ENCODE measurements around the gene CLDN19.
A peak's percentile ranks its signal among the peaks of the same experiment; 100 is the strongest.

CLDN19 gene

GRCh38 chr1:42768172-42768571 lies 28.1 kb upstream of the CLDN19 start:
- WGBS (ENCODE audit: insufficient coverage) = no CpG with 5 or more reads among the region's 2 CpGs
- POLR2A ChIA-PET = interaction anchor here (0.6 kb wide), 1 partner anchor 189 kb away, joined by 4 read pairs; no protein-coding TSS in a partner anchor
- H3K4me3 ChIP-seq (ENCODE audit: control insufficient read depth in 1 of 7, extremely low read depth in 1 of 7, insufficient read depth in 4 of 7, low read depth in 2 of 7, low read length in 6 of 7) = peak overlapping the region in 6 of 7 experiments; percentile 81 to 98 (median 94)

GRCh38 chr1:42767510-42768000 lies 27.5 kb upstream of the CLDN19 start:
- Histone ChIP-seq H3K4me1 (ENCODE audit: control extremely low read depth in 1 of 4, control insufficient read depth in 4 of 4, insufficient read depth in 4 of 4, low read length in 3 of 4) (peaks cover 26 to 34% (median 30%) of the 10 kb centered on the region in 4 experiments), H3K27ac (ENCODE audit: insufficient read depth in 1 of 2, low read depth in 1 of 2, low read length in 2 of 2, poor library complexity in 1 of 2, severe bottlenecking in 2 of 2) (peak overlapping the region; percentile 64 to 90), H3K36me3 (ENCODE audit: control insufficient read depth in 4 of 4, insufficient read depth in 4 of 4, low read length in 3 of 4) (peaks cover 0 to 2% (median under 1%) of the 10 kb centered on the region in 4 experiments), H3K9me3 (ENCODE audit: control extremely low read depth in 1 of 5, control insufficient read depth in 4 of 5, insufficient read depth in 2 of 5, low read depth in 1 of 5, low read length in 4 of 5) (no peaks in the 10 kb centered on the region), H3K4me3 (ENCODE audit: control insufficient read depth in 1 of 7, extremely low read depth in 1 of 7, insufficient read depth in 4 of 7, low read depth in 2 of 7, low read length in 6 of 7) (peak overlapping the region; percentile 81 to 98 (median 96)), H3K27me3 (replicated peaks in 2 of 5; ENCODE audit: control insufficient read depth in 4 of 5, insufficient read depth in 5 of 5, low read length in 4 of 5) (no peaks in the 10 kb centered on the region)
- POLR2A ChIA-PET = interaction anchor here (0.6 to 1.2 kb wide), 3 partner anchors 80 to 190 kb away, joined by 3 to 8 read pairs (median 4); partner anchors contain the start of gene YBX1
- CTCF ChIA-PET = interaction anchor here (0.6 to 4.2 kb wide), 6 partner anchors 10 to 431 kb away, joined by 3 to 28 read pairs (median 4); partner anchors contain the start of genes ERMAP and SVBP
- WGBS (ENCODE audit: insufficient coverage) = 7% methylated on average over 21 of the region's 23 CpGs
- no peak for DNase-seq

More at GRCh38 chr1:42768172-42768571, 28.1 kb upstream of the CLDN19 start:
- no peaks in the 10 kb centered on the region for H3K27me3 ChIP-seq (replicated peaks in 2 of 5; ENCODE audit: control insufficient read depth in 4 of 5, insufficient read depth in 5 of 5, low read length in 4 of 5)
- no peak for DNase-seq
- CTCF ChIA-PET = interaction anchor here (1.6 to 4.2 kb wide), 2 partner anchors 9 to 19 kb away, joined by 4 to 28 read pairs; no protein-coding TSS in a partner anchor
- H3K9me3 ChIP-seq (ENCODE audit: control extremely low read depth in 1 of 5, control insufficient read depth in 4 of 5, insufficient read depth in 2 of 5, low read depth in 1 of 5, low read length in 4 of 5) = no peaks in the 10 kb centered on the region
- H3K36me3 ChIP-seq (ENCODE audit: control insufficient read depth in 4 of 4, insufficient read depth in 4 of 4, low read length in 3 of 4) = peaks cover under 1 to 6% (median 1%) of the 10 kb centered on the region in 4 experiments
- H3K27ac ChIP-seq (ENCODE audit: insufficient read depth in 1 of 2, low read depth in 1 of 2, low read length in 2 of 2, poor library complexity in 1 of 2, severe bottlenecking in 2 of 2) = peak overlapping the region in 1 of 2 experiments; percentile 90
- peaks cover 26 to 31% (median 28%) of the 10 kb centered on the region in 4 experiments for H3K4me1 ChIP-seq (ENCODE audit: control extremely low read depth in 1 of 4, control insufficient read depth in 4 of 4, insufficient read depth in 4 of 4, low read length in 3 of 4)

DNA sequence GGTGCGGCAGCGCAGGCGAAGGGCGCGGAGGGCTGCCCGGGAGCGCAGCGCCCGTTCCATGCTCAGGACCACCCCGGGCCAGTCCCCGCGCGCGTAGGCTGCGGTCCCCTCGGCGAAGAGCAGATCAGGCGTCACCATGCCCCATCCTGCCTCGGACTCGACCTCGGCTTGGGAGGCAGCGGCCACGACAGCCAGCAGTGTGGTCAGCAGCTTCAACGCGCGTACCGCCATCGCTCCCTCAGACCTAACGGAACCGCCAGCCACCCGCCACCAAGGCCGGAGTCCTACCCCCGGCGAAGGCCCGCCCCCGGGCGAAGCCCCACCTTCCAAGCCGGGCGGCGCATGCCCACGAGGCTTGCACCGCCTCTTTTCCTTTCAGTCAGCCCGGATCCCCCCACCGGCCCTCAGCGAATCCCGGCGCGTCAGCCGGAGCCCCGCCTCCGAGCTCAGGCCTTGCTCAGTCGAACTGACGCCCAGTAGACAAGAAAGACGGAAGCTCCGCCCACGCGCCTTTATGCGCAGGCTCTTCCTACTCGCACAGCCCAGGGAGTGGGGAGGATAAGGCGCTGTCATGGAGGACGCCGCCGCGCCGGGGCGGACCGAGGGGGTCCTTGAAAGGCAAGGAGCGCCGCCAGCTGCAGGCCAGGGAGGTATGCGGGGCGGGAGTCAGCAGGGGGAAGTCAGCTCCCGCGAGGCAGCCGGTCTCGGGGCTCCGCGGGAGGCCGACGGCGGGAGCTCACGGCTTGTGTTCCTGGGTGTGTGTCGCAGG lies 26.9 kb upstream of the CLDN19 start, which contains the start of the genes C1orf50 and P3H1:
Gene C1orf50, plus strand, starts transcription at position 509 of the 769 bp plus-strand sequence. Its CDS starts 63 bp downstream, at position 572.
Gene P3H1, minus strand, starts transcription at position 288 of the 769 bp plus-strand sequence. Its CDS starts 57 bp downstream, at position 231.
- POLR2A ChIA-PET = interaction anchor here (0.7 to 1.2 kb wide), 3 partner anchors 49 to 84 kb away, joined by 3 to 8 read pairs (median 3); partner anchors contain the start of gene YBX1

DNA sequence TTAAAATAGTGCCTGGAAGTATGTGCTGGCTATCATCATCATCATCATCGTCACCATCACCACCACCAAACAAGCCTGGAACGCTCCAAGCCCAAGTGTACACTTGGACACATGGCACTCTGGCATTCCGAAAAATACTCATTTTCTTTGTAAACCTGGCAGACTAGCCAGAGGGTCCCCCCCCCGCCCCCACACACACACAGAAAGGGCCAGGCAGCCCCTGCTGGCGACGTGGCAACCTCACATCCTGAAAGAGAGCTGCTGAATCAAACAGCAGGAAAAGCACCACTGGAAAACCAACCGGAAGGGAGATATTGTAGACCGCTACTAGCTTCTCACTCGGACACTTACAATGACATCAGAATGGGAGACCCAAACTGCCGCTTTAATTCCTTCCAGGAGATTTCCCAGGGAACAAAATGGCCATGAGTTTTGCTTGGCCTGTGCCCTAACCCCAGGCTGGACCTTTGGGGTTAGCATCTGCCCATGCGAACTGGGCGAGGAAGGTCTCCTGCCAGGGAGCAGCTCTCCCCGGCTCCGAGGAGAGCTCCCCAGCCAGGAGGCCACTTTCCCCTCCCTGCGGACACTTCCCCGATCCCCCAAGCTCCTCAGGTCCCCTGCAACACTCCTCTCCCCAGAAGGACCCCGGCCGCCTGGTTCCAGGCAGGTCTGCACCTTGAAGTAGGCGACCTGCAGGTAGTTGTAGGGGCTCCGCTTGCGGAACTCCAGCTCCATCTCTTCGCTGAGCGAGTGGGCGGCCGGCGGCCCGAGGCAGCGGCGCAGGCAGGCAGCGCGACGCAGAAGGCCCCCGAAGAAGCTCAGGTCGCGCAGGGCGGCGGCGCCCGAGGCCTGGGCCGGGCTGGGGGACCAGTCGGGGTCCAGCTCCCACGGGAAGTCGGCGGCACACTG lies 26.1 kb upstream of the CLDN19 start:
- Histone ChIP-seq H3K9me3 (ENCODE audit: control extremely low read depth in 1 of 5, control insufficient read depth in 4 of 5, insufficient read depth in 2 of 5, low read depth in 1 of 5, low read length in 4 of 5) (no peaks in the 10 kb centered on the region), H3K4me1 (ENCODE audit: control extremely low read depth in 1 of 4, control insufficient read depth in 4 of 4, insufficient read depth in 4 of 4, low read length in 3 of 4) (peaks cover 26 to 38% (median 33%) of the 10 kb centered on the region in 4 experiments), H3K27ac (ENCODE audit: insufficient read depth in 1 of 2, low read depth in 1 of 2, low read length in 2 of 2, poor library complexity in 1 of 2, severe bottlenecking in 2 of 2) (peak overlapping the region; percentile 46 to 86), H3K4me3 (ENCODE audit: control insufficient read depth in 1 of 7, extremely low read depth in 1 of 7, insufficient read depth in 4 of 7, low read depth in 2 of 7, low read length in 6 of 7) (peak overlapping the region; percentile 81 to 98 (median 96)), H3K36me3 (ENCODE audit: control insufficient read depth in 4 of 4, insufficient read depth in 4 of 4, low read length in 3 of 4) (peaks cover 2 to 10% (median 5%) of the 10 kb centered on the region in 4 experiments), H3K27me3 (replicated peaks in 2 of 5; ENCODE audit: control insufficient read depth in 4 of 5, insufficient read depth in 5 of 5, low read length in 4 of 5) (no peaks in the 10 kb centered on the region)
- DNase-seq = peak; percentile 63 to 72 (median 67)
- POLR2A ChIA-PET = interaction anchor here (0.6 to 1.2 kb wide), 4 partner anchors 50 to 84 kb away, joined by 3 to 8 read pairs (median 3); partner anchors contain the start of gene YBX1
- CTCF ChIA-PET = interaction anchor here (0.5 to 4.2 kb wide), 14 partner anchors 8 to 445 kb away, joined by 3 to 28 read pairs (median 4); partner anchors contain the start of genes ERMAP, SVBP and ZNF691
- 0% methylated on average over 27 of the region's 44 CpGs for WGBS (ENCODE audit: insufficient coverage)

More for the DNA sequence above, 26.9 kb upstream of the CLDN19 start, which contains the start of the genes C1orf50 and P3H1:
- no peaks in the 10 kb centered on the region for H3K9me3 ChIP-seq (ENCODE audit: control extremely low read depth in 1 of 5, control insufficient read depth in 4 of 5, insufficient read depth in 2 of 5, low read depth in 1 of 5, low read length in 4 of 5)
- peaks cover 26 to 38% (median 33%) of the 10 kb centered on the region in 4 experiments for H3K4me1 ChIP-seq (ENCODE audit: control extremely low read depth in 1 of 4, control insufficient read depth in 4 of 4, insufficient read depth in 4 of 4, low read length in 3 of 4)
- H3K4me3 ChIP-seq (ENCODE audit: control insufficient read depth in 1 of 7, extremely low read depth in 1 of 7, insufficient read depth in 4 of 7, low read depth in 2 of 7, low read length in 6 of 7) = peak within 1 kb of the TSS; percentile 81 to 98 (median 96)
- under 1% methylated on average over 77 of the region's 82 CpGs for WGBS (ENCODE audit: insufficient coverage)
- H3K27ac ChIP-seq (ENCODE audit: insufficient read depth in 1 of 2, low read depth in 1 of 2, low read length in 2 of 2, poor library complexity in 1 of 2, severe bottlenecking in 2 of 2) = peak within 1 kb of the TSS; percentile 64 to 90
- H3K27me3 ChIP-seq (replicated peaks in 2 of 5; ENCODE audit: control insufficient read depth in 4 of 5, insufficient read depth in 5 of 5, low read length in 4 of 5) = no peaks in the 10 kb centered on the region
- H3K36me3 ChIP-seq (ENCODE audit: control insufficient read depth in 4 of 4, insufficient read depth in 4 of 4, low read length in 3 of 4) = peaks cover 0 to 4% (median 1%) of the 10 kb centered on the region in 4 experiments
- peak; percentile 99 to 100 (median 100) for DNase-seq
- CTCF ChIA-PET = interaction anchor here (0.5 to 4.2 kb wide), 13 partner anchors 8 to 431 kb away, joined by 3 to 28 read pairs (median 4); partner anchors contain the start of genes ERMAP, SVBP and ZNF691

DNA sequence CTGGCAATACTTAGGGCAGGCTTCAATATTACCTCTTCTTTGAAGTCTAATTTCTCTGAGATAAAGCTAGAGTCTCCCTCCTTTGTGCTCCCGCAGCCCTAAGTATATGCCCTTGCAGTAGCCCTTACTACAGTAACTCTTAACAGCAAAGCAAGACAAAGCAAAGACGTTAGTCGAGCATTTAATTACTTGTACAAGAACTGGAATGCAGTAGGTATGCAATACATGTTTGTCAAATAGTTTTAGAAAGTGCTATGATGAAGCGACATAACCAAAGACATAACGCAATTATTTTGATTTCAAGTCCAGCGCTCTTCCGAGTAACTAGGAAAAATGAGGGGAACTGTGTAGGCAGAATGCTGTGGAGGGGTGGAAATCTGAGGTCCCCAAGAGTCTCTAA lies 25.2 kb upstream of the CLDN19 start:
- ChIA-PET CTCF (interaction anchor here (0.9 to 4.2 kb wide), 6 partner anchors 11 to 444 kb away, joined by 3 to 28 read pairs (median 4); no protein-coding TSS in a partner anchor), POLR2A (interaction anchor here (0.6 kb wide), 1 partner anchor 75 kb away, joined by 3 read pairs; no protein-coding TSS in a partner anchor)
- no peak for DNase-seq
- Histone ChIP-seq H3K9me3 (ENCODE audit: control extremely low read depth in 1 of 5, control insufficient read depth in 4 of 5, insufficient read depth in 2 of 5, low read depth in 1 of 5, low read length in 4 of 5) (no peaks in the 10 kb centered on the region), H3K27ac (ENCODE audit: insufficient read depth in 1 of 2, low read depth in 1 of 2, low read length in 2 of 2, poor library complexity in 1 of 2, severe bottlenecking in 2 of 2) (peak overlapping the region in 1 of 2 experiments; percentile 86), H3K4me1 (ENCODE audit: control extremely low read depth in 1 of 4, control insufficient read depth in 4 of 4, insufficient read depth in 4 of 4, low read length in 3 of 4) (peaks cover 26 to 38% (median 33%) of the 10 kb centered on the region in 4 experiments), H3K4me3 (ENCODE audit: control insufficient read depth in 1 of 7, extremely low read depth in 1 of 7, insufficient read depth in 4 of 7, low read depth in 2 of 7, low read length in 6 of 7) (peak overlapping the region in 6 of 7 experiments; percentile 81 to 98 (median 94)), H3K27me3 (replicated peaks in 2 of 5; ENCODE audit: control insufficient read depth in 4 of 5, insufficient read depth in 5 of 5, low read length in 4 of 5) (no peaks in the 10 kb centered on the region), H3K36me3 (ENCODE audit: control insufficient read depth in 4 of 4, insufficient read depth in 4 of 4, low read length in 3 of 4) (peaks cover 2 to 10% (median 6%) of the 10 kb centered on the region in 4 experiments)
- 70% methylated on average over 4 of the region's 7 CpGs for WGBS (ENCODE audit: insufficient coverage)

DNA sequence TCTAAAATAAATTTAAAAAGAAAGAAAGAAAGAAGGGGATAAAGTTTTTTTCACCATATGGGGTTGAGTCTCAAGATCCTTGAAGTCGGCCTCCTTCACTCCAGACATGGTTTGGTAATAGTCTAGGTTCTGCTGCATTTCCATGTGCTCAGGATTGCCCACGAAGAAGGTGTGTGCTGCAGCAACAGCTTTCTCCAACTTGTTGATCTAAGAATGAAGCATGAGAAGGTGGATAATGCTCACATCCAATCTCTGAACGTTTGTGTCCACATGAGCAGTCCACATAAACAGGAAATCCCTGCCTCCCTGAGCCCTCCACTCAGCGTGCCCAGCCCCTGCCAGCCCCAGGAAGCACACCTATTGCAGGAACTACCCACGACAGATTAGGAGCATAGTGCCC lies 22.2 kb upstream of the CLDN19 start:
- peaks cover 4 to 25% (median 15%) of the 10 kb centered on the region in 4 experiments for H3K36me3 ChIP-seq (ENCODE audit: control insufficient read depth in 4 of 4, insufficient read depth in 4 of 4, low read length in 3 of 4)
- H3K4me1 ChIP-seq (ENCODE audit: control extremely low read depth in 1 of 4, control insufficient read depth in 4 of 4, insufficient read depth in 4 of 4, low read length in 3 of 4) = peaks cover 16 to 44% (median 33%) of the 10 kb centered on the region in 4 experiments
- CTCF ChIA-PET = interaction anchor here (1.4 kb wide), 1 partner anchor 15 kb away, joined by 4 read pairs; no protein-coding TSS in a partner anchor
- 43% methylated on average over 5 of the region's 5 CpGs for WGBS (ENCODE audit: insufficient coverage)
- no peak overlapping the region for H3K27ac ChIP-seq (ENCODE audit: insufficient read depth in 1 of 2, low read depth in 1 of 2, low read length in 2 of 2, poor library complexity in 1 of 2, severe bottlenecking in 2 of 2)
- DNase-seq = no peak
- POLR2A ChIA-PET = no interaction called here
- no peaks in the 10 kb centered on the region for H3K9me3 ChIP-seq (ENCODE audit: control extremely low read depth in 1 of 5, control insufficient read depth in 4 of 5, insufficient read depth in 2 of 5, low read depth in 1 of 5, low read length in 4 of 5)
- H3K4me3 ChIP-seq (ENCODE audit: control insufficient read depth in 1 of 7, extremely low read depth in 1 of 7, insufficient read depth in 4 of 7, low read depth in 2 of 7, low read length in 6 of 7) = no peak overlapping the region
- no peaks in the 10 kb centered on the region for H3K27me3 ChIP-seq (replicated peaks in 2 of 5; ENCODE audit: control insufficient read depth in 4 of 5, insufficient read depth in 5 of 5, low read length in 4 of 5)
